Measurements from ENCODE around the gene ANP32E. TPM values are rescaled to one million over a fixed set of nuclear protein-coding genes. Genes with fewer than 3 reads are reported as not detected.

The ANP32E gene
- total and polyA plus RNA-seq, 9 of the 15 experiments (the other 6 are each of a cell fraction or from before 2014, with no cell fraction given): 60.4 to 197 (median 104) TPM

DNA sequence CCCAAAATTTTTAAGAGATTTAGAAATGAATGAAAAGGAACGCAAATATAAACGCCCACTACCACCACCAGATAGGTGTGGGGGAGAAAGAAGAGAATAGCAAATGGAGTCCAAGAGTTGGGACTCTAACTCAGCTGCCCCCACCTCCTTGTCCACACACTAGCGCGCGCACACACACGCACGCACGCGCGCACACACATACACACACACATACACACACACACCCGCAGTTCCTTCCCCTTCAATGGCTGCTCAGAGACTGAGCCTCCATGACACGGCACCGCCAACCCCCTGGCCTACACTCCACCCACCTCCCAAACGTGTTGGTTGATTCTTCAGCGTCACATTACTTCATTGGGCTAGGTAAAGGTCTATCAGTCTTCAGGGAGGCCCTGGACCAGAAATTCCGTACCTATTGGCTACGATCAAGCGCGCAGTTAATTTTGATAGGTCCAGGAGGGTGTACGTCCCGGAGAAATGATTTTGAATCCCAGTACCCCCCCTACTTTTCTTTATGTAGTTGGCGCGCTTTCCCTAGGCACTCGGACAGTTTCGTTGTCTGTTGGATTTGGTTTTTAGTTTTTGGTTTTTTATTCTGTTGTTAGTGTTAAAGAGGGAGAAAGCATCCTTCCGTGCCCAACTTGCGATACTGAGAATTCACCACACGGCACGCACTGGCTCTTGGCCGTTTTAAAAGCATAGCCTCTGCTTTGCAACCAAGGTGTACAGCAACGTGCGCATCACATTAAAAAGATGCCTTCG, at the start of gene ANP32E (continued):
- TF ChIP-seq, protein P1, sequence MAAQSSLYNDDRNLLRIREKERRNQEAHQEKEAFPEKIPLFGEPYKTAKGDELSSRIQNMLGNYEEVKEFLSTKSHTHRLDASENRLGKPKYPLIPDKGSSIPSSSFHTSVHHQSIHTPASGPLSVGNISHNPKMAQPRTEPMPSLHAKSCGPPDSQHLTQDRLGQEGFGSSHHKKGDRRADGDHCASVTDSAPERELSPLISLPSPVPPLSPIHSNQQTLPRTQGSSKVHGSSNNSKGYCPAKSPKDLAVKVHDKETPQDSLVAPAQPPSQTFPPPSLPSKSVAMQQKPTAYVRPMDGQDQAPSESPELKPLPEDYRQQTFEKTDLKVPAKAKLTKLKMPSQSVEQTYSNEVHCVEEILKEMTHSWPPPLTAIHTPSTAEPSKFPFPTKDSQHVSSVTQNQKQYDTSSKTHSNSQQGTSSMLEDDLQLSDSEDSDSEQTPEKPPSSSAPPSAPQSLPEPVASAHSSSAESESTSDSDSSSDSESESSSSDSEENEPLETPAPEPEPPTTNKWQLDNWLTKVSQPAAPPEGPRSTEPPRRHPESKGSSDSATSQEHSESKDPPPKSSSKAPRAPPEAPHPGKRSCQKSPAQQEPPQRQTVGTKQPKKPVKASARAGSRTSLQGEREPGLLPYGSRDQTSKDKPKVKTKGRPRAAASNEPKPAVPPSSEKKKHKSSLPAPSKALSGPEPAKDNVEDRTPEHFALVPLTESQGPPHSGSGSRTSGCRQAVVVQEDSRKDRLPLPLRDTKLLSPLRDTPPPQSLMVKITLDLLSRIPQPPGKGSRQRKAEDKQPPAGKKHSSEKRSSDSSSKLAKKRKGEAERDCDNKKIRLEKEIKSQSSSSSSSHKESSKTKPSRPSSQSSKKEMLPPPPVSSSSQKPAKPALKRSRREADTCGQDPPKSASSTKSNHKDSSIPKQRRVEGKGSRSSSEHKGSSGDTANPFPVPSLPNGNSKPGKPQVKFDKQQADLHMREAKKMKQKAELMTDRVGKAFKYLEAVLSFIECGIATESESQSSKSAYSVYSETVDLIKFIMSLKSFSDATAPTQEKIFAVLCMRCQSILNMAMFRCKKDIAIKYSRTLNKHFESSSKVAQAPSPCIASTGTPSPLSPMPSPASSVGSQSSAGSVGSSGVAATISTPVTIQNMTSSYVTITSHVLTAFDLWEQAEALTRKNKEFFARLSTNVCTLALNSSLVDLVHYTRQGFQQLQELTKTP (IDR thresholded peaks at IDR 0.05; ENCODE audit: low read depth in 1 of 2, partially characterized antibody in 2 of 2): peak; percentile 81 to 92
- no peak for TF ChIP-seq HMG20B (CRISPR knock-in tag; IDR thresholded peaks at IDR 0.05)
- TF ChIP-seq BCL6 (CRISPR knock-in tag; IDR thresholded peaks at IDR 0.05): no peak
- TF ChIP-seq COPS2 (conservative IDR thresholded peaks at IDR 0.05): no peak
- peak; percentile 91 for TF ChIP-seq NBN (IDR thresholded peaks at IDR 0.05; ENCODE audit: low read depth)
- TF ChIP-seq CHD4 (IDR thresholded peaks at IDR 0.05; ENCODE audit: insufficient read depth, insufficient replicate concordance, low read depth, low read length, poor library complexity, severe bottlenecking): no peak
- no peak for TF ChIP-seq POLR3G (IDR thresholded peaks at IDR 0.05; ENCODE audit: extremely low read depth, insufficient read length, insufficient replicate concordance)
- no peak for TF ChIP-seq CCNT2 (IDR thresholded peaks at IDR 0.05; ENCODE audit: borderline replicate concordance, extremely low read depth, insufficient read length, low read depth, low read length)
- TF ChIP-seq, protein P2, sequence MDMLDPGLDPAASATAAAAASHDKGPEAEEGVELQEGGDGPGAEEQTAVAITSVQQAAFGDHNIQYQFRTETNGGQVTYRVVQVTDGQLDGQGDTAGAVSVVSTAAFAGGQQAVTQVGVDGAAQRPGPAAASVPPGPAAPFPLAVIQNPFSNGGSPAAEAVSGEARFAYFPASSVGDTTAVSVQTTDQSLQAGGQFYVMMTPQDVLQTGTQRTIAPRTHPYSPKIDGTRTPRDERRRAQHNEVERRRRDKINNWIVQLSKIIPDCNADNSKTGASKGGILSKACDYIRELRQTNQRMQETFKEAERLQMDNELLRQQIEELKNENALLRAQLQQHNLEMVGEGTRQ (CRISPR knock-in tag; IDR thresholded peaks at IDR 0.05): no peak
- TF ChIP-seq, protein P3, sequence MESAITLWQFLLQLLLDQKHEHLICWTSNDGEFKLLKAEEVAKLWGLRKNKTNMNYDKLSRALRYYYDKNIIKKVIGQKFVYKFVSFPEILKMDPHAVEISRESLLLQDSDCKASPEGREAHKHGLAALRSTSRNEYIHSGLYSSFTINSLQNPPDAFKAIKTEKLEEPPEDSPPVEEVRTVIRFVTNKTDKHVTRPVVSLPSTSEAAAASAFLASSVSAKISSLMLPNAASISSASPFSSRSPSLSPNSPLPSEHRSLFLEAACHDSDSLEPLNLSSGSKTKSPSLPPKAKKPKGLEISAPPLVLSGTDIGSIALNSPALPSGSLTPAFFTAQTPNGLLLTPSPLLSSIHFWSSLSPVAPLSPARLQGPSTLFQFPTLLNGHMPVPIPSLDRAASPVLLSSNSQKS (CRISPR knock-in tag; IDR thresholded peaks at IDR 0.05): no peak
- no peak for TF ChIP-seq BRCA1 (IDR thresholded peaks at IDR 0.05)
- TF ChIP-seq BRCA1 (CRISPR knock-in tag; IDR thresholded peaks at IDR 0.05): no peak
- TF ChIP-seq TEAD4 (IDR thresholded peaks at IDR 0.05; ENCODE audit: low read length): peak; percentile 38; the same call in 1 of the 2 replicates
- no peak for TF ChIP-seq TEAD4 (CRISPR knock-in tag; IDR thresholded peaks at IDR 0.05; ENCODE audit: borderline replicate concordance)
- TF ChIP-seq NR2C1 (IDR thresholded peaks at IDR 0.05): peak; percentile 69; the same call in 1 of the 2 replicates
- TF ChIP-seq NR2C1 (tag; IDR thresholded peaks at IDR 0.05): peak; percentile 67
- TF ChIP-seq, protein P4, sequence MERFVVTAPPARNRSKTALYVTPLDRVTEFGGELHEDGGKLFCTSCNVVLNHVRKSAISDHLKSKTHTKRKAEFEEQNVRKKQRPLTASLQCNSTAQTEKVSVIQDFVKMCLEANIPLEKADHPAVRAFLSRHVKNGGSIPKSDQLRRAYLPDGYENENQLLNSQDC (CRISPR knock-in tag; IDR thresholded peaks at IDR 0.05): no peak
- no peak for TF ChIP-seq ETV6 (IDR thresholded peaks at IDR 0.05; ENCODE audit: borderline replicate concordance in 1 of 2, low read depth in 2 of 2, low read length in 1 of 2)
- TF ChIP-seq ETV6 (CRISPR knock-in tag; IDR thresholded peaks at IDR 0.05; ENCODE audit: borderline replicate concordance): 0 out of 2 replicates have a peak, but pooled peaks have one; percentile 17
- no peak for TF ChIP-seq SRSF1 (IDR thresholded peaks at IDR 0.05; ENCODE audit: low read depth, low read length)
- peak; percentile 20; the same call in 1 of the 2 replicates for TF ChIP-seq PHF21A (IDR thresholded peaks at IDR 0.05; ENCODE audit: borderline replicate concordance, low read depth)
- TF ChIP-seq MTA3 (IDR thresholded peaks at IDR 0.05; ENCODE audit: borderline replicate concordance): peak; percentile 98
- TF ChIP-seq ZNF431 (CRISPR knock-in tag; IDR thresholded peaks at IDR 0.05): no peak

Data from K562 (cell line).